Nephron (organoid): ENCODE measurements around the gene ANKLE1.
A peak's percentile ranks its signal among the peaks of the same experiment; 100 is the strongest.

Experiments
- H3K27ac Mint-ChIP-seq, 3 experiments: 2 replicates each; pipeline ENCODE4 v1.8.0; 2020; ENCODE audit warnings: mixed read lengths in 3 of 3, mild to moderate bottlenecking in 2 of 3, moderate library complexity in 1 of 3
- H3K27me3 Mint-ChIP-seq: 2 replicates; pipeline ENCODE4 v1.8.0; 2021; ENCODE audit warnings: low read depth, mild to moderate bottlenecking, moderate library complexity, mixed read lengths
- H3K36me3 Mint-ChIP-seq: 2 replicates; pipeline ENCODE4 v1.8.0; 2020; ENCODE audit warnings: low read depth, mixed read lengths
- H3K4me1 Mint-ChIP-seq: 2 replicates; pipeline ENCODE4 v1.8.0; 2020; ENCODE audit warnings: mixed read lengths
- H3K4me3 Mint-ChIP-seq, 3 experiments: 2 replicates each; pipeline ENCODE4 v1.8.0; 2020; ENCODE audit warnings: mild to moderate bottlenecking in 3 of 3, mixed read lengths in 3 of 3, moderate library complexity in 2 of 3
- H3K9me3 Mint-ChIP-seq: 2 replicates; pipeline ENCODE4 v1.8.0; 2020; ENCODE audit warnings: mixed read lengths
- TF ChIP-seq, protein P1 (sequence below), 3 experiments: fragments of 200-600 bp; sonication (generic); IDR thresholded peaks; one replicate each; pipeline ENCODE4 v1.5.0; 2021; ENCODE audit warnings: antibody characterized with exemption in 3 of 3; ENCODE audit not compliant: unreplicated experiment in 3 of 3

ANKLE1 gene

DNA sequence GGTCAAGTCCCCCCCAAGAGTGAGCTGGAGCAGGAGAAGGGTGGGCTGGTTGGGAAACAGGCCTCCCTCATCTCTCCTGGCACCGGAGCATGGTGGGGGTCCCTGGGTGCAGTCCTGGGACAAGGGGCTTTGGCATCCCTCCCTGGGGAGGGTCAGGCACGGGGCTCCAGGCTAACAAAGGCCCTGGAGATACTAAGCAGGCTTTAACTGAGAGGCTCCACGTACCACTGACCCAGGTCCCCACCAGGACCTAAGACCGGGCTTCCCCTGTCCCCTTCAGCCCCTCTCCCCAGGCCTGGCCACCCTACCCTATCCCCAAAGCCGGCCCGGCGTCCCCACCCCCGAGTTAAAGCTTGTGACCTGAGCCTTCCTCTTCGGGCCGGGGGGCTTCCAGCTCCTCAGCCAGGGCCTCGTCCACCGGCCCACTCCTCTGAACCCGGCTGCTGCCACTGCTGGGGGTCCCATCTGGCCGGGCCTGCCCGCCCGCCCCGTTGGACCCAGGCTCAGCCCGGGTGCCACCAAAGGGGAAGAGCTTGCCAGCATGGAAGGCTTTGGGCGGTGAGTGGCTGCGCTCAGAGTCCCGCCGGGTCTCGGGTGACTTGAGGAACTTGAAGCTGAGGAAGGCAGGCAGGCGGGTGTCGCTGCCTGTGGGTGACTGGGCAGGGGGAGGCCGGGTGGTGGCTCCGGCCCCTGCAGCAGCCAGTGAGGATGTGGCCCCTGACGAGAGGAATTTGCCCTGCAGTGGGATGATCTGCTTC, 42.8 kb downstream of the ANKLE1 start:
- TF ChIP-seq, protein P1, sequence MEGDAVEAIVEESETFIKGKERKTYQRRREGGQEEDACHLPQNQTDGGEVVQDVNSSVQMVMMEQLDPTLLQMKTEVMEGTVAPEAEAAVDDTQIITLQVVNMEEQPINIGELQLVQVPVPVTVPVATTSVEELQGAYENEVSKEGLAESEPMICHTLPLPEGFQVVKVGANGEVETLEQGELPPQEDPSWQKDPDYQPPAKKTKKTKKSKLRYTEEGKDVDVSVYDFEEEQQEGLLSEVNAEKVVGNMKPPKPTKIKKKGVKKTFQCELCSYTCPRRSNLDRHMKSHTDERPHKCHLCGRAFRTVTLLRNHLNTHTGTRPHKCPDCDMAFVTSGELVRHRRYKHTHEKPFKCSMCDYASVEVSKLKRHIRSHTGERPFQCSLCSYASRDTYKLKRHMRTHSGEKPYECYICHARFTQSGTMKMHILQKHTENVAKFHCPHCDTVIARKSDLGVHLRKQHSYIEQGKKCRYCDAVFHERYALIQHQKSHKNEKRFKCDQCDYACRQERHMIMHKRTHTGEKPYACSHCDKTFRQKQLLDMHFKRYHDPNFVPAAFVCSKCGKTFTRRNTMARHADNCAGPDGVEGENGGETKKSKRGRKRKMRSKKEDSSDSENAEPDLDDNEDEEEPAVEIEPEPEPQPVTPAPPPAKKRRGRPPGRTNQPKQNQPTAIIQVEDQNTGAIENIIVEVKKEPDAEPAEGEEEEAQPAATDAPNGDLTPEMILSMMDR (IDR thresholded peaks at IDR 0.05; ENCODE audit: unreplicated experiment in 3 of 3), result no peak
- peaks cover 4% of the 10 kb centered on the region for H3K4me1 Mint-ChIP-seq
- no peak overlapping the region for H3K27ac Mint-ChIP-seq
- H3K4me3 Mint-ChIP-seq, result no peak overlapping the region
- no peaks in the 10 kb centered on the region for H3K9me3 Mint-ChIP-seq
- H3K27me3 Mint-ChIP-seq, result peaks cover 13% of the 10 kb centered on the region
- peaks cover 11% of the 10 kb centered on the region for H3K36me3 Mint-ChIP-seq

DNA sequence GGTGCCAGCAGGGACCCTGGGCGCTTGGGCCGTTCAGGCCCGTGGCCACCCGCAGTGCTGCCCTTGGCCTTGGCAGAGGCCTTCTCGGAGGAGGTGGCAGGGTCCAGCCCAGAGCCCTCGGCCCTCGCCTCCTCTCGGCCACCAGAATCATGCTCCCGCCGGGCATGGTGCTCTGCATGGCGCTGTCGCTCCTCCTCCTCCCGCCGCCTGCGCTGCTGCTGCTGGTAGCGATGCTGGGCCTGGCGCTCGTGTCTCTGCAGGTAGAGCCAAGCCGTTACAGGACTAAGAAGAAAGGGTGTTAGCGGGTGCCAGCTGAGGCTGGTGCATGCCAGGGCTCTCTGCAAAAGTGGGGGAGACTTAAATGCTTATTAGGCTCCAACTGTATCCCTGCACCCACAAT, 43.4 kb downstream of the ANKLE1 start:
- H3K27ac Mint-ChIP-seq, result no peak overlapping the region
- TF ChIP-seq, protein P1 (IDR thresholded peaks at IDR 0.05; ENCODE audit: unreplicated experiment in 3 of 3), result no peak
- no peak overlapping the region for H3K4me3 Mint-ChIP-seq
- peaks cover 19% of the 10 kb centered on the region for H3K27me3 Mint-ChIP-seq
- peaks cover 4% of the 10 kb centered on the region for H3K4me1 Mint-ChIP-seq
- peaks cover 12% of the 10 kb centered on the region for H3K36me3 Mint-ChIP-seq
- H3K9me3 Mint-ChIP-seq, result no peaks in the 10 kb centered on the region

DNA sequence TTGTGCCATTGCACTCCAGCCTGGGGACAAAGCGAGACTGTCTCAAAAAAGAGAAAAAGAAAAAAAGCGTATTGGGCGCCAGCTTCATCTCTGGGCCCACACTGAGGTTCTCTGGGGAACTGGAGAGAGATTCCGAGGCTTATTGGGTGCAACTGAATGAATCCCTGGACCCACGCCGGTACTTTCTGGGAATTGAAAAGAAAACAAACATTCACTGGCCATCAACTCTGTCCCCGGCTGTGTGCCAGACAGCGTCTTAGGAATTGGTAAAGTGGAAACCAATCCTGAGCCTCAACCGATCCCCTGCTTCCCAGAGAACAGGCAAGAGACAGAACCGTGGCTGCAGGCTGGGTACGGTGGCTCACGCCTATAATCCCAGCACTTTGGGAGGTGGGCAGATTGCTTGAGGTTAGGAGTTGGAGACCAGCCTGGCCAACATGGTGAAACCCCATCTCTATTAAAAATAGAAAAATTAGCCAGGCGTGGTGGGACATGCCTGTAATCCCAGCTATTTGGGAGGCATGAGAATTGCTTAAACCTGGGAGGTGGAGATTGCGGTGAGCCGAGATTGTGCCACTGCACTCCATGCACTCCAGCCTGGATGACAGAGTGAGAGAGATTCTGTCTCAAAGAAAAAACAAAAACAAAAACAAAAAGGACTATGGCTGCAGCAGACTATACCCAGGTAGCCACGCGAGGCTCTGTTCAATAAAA, 44.3 kb downstream of the ANKLE1 start:
- H3K4me3 Mint-ChIP-seq, result no peak overlapping the region
- TF ChIP-seq, protein P1 (IDR thresholded peaks at IDR 0.05; ENCODE audit: unreplicated experiment in 3 of 3), result no peak
- H3K4me1 Mint-ChIP-seq, result peaks cover 4% of the 10 kb centered on the region
- H3K27me3 Mint-ChIP-seq, result peaks cover 27% of the 10 kb centered on the region
- no peak overlapping the region for H3K27ac Mint-ChIP-seq
- peaks cover 17% of the 10 kb centered on the region for H3K36me3 Mint-ChIP-seq
- H3K9me3 Mint-ChIP-seq, result no peaks in the 10 kb centered on the region

DNA sequence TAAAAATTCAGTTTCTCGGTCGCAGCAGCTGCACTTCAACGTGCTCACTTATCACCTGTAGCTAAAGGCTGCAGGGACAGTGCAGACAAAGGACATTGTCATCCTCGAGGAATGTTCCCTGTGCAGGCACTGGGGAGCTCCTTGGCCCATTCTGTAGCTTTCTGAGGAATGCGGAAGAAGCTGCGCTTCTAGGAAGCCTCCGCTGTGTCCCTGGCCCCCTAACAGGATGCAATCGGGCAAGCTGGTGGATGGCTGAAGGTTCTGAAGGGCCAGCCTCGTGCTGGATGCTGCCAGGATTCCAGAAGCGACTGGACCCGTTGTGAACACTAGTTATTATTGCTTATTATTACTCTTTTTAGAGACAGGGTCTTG, 44.9 kb downstream of the ANKLE1 start:
- TF ChIP-seq, protein P1 (IDR thresholded peaks at IDR 0.05; ENCODE audit: unreplicated experiment in 3 of 3), result no peak
- H3K27ac Mint-ChIP-seq, result no peak overlapping the region
- peaks cover 27% of the 10 kb centered on the region for H3K27me3 Mint-ChIP-seq
- H3K4me3 Mint-ChIP-seq, result no peak overlapping the region
- H3K36me3 Mint-ChIP-seq, result peaks cover 17% of the 10 kb centered on the region
- H3K9me3 Mint-ChIP-seq, result no peaks in the 10 kb centered on the region
- H3K4me1 Mint-ChIP-seq, result peaks cover 4% of the 10 kb centered on the region

DNA sequence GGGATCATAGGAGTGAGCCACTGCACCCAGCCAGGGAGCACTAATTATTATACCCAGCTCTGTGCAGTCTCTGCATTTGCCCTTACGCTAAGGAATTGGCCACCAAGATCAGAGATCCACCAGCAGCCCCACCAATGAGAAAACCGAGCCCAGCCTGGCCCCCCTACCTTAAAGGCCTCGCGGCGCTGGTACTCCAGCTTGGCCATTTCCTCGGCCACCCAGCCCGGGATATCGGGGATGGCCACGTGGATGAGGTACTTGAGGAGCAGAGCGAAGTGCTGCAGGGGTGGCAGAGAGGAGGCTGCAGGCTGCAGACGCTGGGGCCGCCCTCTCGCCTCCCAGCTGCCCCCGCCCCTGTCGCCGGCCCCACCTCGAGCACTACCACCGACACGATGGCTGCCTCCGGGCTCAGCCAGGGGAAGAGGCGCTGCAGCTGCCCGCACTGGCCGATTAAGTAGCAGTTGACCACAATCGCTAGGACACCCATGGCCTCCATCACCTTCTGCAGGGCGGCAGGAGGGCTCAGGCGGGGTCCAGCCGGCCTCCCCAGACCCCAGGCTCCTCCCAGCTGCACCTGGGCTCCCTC, 45.5 kb downstream of the ANKLE1 start:
- peaks cover 17% of the 10 kb centered on the region for H3K36me3 Mint-ChIP-seq
- TF ChIP-seq, protein P1 (IDR thresholded peaks at IDR 0.05; ENCODE audit: unreplicated experiment in 3 of 3), result no peak
- H3K27ac Mint-ChIP-seq, result no peak overlapping the region
- H3K4me1 Mint-ChIP-seq, result peaks cover 4% of the 10 kb centered on the region
- H3K9me3 Mint-ChIP-seq, result no peaks in the 10 kb centered on the region
- H3K4me3 Mint-ChIP-seq, result peak overlapping the region in 2 of 3 experiments; percentile 36 to 88
- H3K27me3 Mint-ChIP-seq, result peaks cover 27% of the 10 kb centered on the region
